HEK293 (cell line): ENCODE data around the gene STARD9.
A peak's percentile ranks its signal among the peaks of the same experiment; 100 is the strongest.

Experiments used
- CTCF ChIA-PET: fragments of 350-600 bp; formaldehyde crosslinking; extraction: SDS; loops from one replicate; lab custom pipeline; 2021; ENCODE audit warnings: antibody characterized with exemption; lab: Yijun Ruan, JAX
- POLR2A ChIA-PET: fragments of 300-600 bp; formaldehyde crosslinking; extraction: SDS; loops from one replicate; lab custom pipeline; 2020; ENCODE audit warnings: antibody characterized with exemption, inconsistent platforms; lab: Yijun Ruan, JAX
- H3K27ac ChIP-seq: fragments of 200-500 bp; sonication (Bioruptor generic); 2 replicates; pipeline ENCODE4 v1.5.1; 2014; ENCODE audit warnings: low read depth, low read length, control low read depth, inconsistent platforms; ENCODE audit errors: extremely low read depth
- H3K36me3 ChIP-seq, 2 experiments: fragments of 200-500 bp in 1 of 2; sonication (Bioruptor generic) in 1 of 2; 1 replicate in 1 of 2; 2 replicates in 1 of 2; pipeline ENCODE4 v1.5.1; 2014 to 2017; ENCODE audit warnings: inconsistent platforms in 2 of 2, low read length in 2 of 2; ENCODE audit not compliant: control insufficient read depth in 2 of 2, insufficient read depth in 1 of 2
- H3K4me1 ChIP-seq: fragments of 200-500 bp; sonication (Bioruptor generic); 2 replicates; pipeline ENCODE4 v1.5.1; 2014; ENCODE audit warnings: mild to moderate bottlenecking, low read length, inconsistent platforms; ENCODE audit not compliant: control insufficient read depth, insufficient read depth
- H3K4me3 ChIP-seq: 2 replicates; pipeline ENCODE4 v1.5.1; 2011; ENCODE audit warnings: low read depth, mild to moderate bottlenecking, control low read depth, low read length, moderate library complexity
- H3K9me3 ChIP-seq: fragments of 200-500 bp; sonication (Bioruptor generic); 2 replicates; pipeline ENCODE4 v1.5.1; 2014; ENCODE audit warnings: low read depth, low read length, inconsistent platforms; ENCODE audit not compliant: control insufficient read depth, insufficient read depth
- BCL11A ChIP-seq: fragments of 450-650 bp; formaldehyde crosslinking; IDR thresholded peaks from 2 replicates; pipeline ENCODE4 v1.5.1; 2016; ENCODE audit warnings: low read depth, missing biosample characterization, missing genetic modification characterization
- EGR2 ChIP-seq: fragments of 450-650 bp; formaldehyde crosslinking; IDR thresholded peaks from 2 replicates; pipeline ENCODE4 v1.5.1; 2016; ENCODE audit warnings: low read depth, missing biosample characterization, missing genetic modification characterization
- HOXA7 ChIP-seq: sonication (generic); formaldehyde crosslinking; IDR thresholded peaks from 2 replicates; pipeline ENCODE4 v1.8.1; 2022; ENCODE audit warnings: missing genetic modification reagents, borderline replicate concordance
- HOXC10 ChIP-seq: sonication (generic); formaldehyde crosslinking; IDR thresholded peaks from 2 replicates; pipeline ENCODE4 v1.8.1; 2023; ENCODE audit warnings: mild to moderate bottlenecking, missing genetic modification reagents
- OSR2 ChIP-seq: fragments of 450-650 bp; formaldehyde crosslinking; IDR thresholded peaks from 2 replicates; pipeline ENCODE4 v1.5.1; 2016; ENCODE audit warnings: missing biosample characterization, missing genetic modification characterization
- SCRT1 ChIP-seq: fragments of 450-650 bp; formaldehyde crosslinking; IDR thresholded peaks from 2 replicates; pipeline ENCODE4 v1.5.1; 2016; ENCODE audit warnings: missing biosample characterization, missing genetic modification characterization, borderline replicate concordance
- ZFP3 ChIP-seq: fragments of 450-650 bp; formaldehyde crosslinking; IDR thresholded peaks from 2 replicates; pipeline ENCODE4 v1.5.1; 2016; ENCODE audit warnings: low read depth, missing biosample characterization, missing genetic modification characterization
- ZFP37 ChIP-seq: fragments of 450-650 bp; formaldehyde crosslinking; IDR thresholded peaks from 2 replicates; pipeline ENCODE4 v1.5.1; 2016; ENCODE audit warnings: missing biosample characterization, missing genetic modification characterization
- ZNF10 ChIP-seq: fragments of 450-650 bp; formaldehyde crosslinking; IDR thresholded peaks from 2 replicates; pipeline ENCODE4 v1.5.1; 2017; ENCODE audit warnings: missing biosample characterization, missing genetic modification characterization
- ZNF121 ChIP-seq: fragments of 450-650 bp; formaldehyde crosslinking; IDR thresholded peaks from 2 replicates; pipeline ENCODE4 v1.5.1; 2016; ENCODE audit warnings: missing biosample characterization, missing genetic modification characterization
- ZNF19 ChIP-seq: fragments of 450-650 bp; formaldehyde crosslinking; IDR thresholded peaks from 2 replicates; pipeline ENCODE4; 2016; ENCODE audit warnings: missing biosample characterization, missing genetic modification characterization, low read depth
- ZNF23 ChIP-seq: fragments of 450-650 bp; formaldehyde crosslinking; IDR thresholded peaks from 2 replicates; pipeline ENCODE4 v1.5.1; 2016; ENCODE audit warnings: missing biosample characterization, missing genetic modification characterization, borderline replicate concordance
- ZNF24 ChIP-seq: fragments of 450-650 bp; formaldehyde crosslinking; IDR thresholded peaks from 2 replicates; pipeline ENCODE4 v1.5.1; 2016; ENCODE audit warnings: missing biosample characterization, missing genetic modification characterization
- ZNF354C ChIP-seq: fragments of 450-650 bp; formaldehyde crosslinking; IDR thresholded peaks from 2 replicates; pipeline ENCODE4 v1.5.1; 2016; ENCODE audit warnings: missing biosample characterization, missing genetic modification characterization, low read depth, borderline replicate concordance
- ZNF423 ChIP-seq: fragments of 450-650 bp; formaldehyde crosslinking; IDR thresholded peaks from 2 replicates; pipeline ENCODE4 v1.5.1; 2016; ENCODE audit warnings: missing biosample characterization, missing genetic modification characterization
- ZNF514 ChIP-seq: fragments of 450-650 bp; formaldehyde crosslinking; IDR thresholded peaks from 2 replicates; pipeline ENCODE4 v1.5.1; 2016; ENCODE audit warnings: missing biosample characterization, missing genetic modification characterization
- ZNF707 ChIP-seq: fragments of 450-650 bp; formaldehyde crosslinking; IDR thresholded peaks from 2 replicates; pipeline ENCODE4 v1.5.1; 2016; ENCODE audit warnings: missing biosample characterization, missing genetic modification characterization
- ZNF76 ChIP-seq: fragments of 450-650 bp; formaldehyde crosslinking; IDR thresholded peaks from 2 replicates; pipeline ENCODE4; 2016; ENCODE audit warnings: low read depth, missing biosample characterization, missing genetic modification characterization, borderline replicate concordance
- ZNF837 ChIP-seq: fragments of 450-650 bp; formaldehyde crosslinking; IDR thresholded peaks from 2 replicates; pipeline ENCODE4 v1.5.1; 2016; ENCODE audit warnings: missing biosample characterization, missing genetic modification characterization
- ZXDB ChIP-seq: fragments of 450-650 bp; formaldehyde crosslinking; IDR thresholded peaks from 2 replicates; pipeline ENCODE4 v1.5.1; 2016; ENCODE audit warnings: missing biosample characterization, missing genetic modification characterization
- TF ChIP-seq, protein P1 (sequence below): fragments of 450-650 bp; formaldehyde crosslinking; conservative IDR thresholded peaks from 2 replicates; pipeline ENCODE4 v1.5.1; 2016; ENCODE audit warnings: low read depth, missing biosample characterization, missing genetic modification characterization
- TF ChIP-seq, protein P2 (sequence below): fragments of 450-650 bp; formaldehyde crosslinking; IDR thresholded peaks from 2 replicates; pipeline ENCODE4 v1.5.1; 2016; ENCODE audit warnings: missing biosample characterization, missing genetic modification characterization
- TF ChIP-seq, protein P3 (sequence below): fragments of 450-650 bp; formaldehyde crosslinking; IDR thresholded peaks from 2 replicates; pipeline ENCODE4 v1.5.1; 2016; ENCODE audit warnings: missing biosample characterization, missing genetic modification characterization

STARD9 gene

DNA sequence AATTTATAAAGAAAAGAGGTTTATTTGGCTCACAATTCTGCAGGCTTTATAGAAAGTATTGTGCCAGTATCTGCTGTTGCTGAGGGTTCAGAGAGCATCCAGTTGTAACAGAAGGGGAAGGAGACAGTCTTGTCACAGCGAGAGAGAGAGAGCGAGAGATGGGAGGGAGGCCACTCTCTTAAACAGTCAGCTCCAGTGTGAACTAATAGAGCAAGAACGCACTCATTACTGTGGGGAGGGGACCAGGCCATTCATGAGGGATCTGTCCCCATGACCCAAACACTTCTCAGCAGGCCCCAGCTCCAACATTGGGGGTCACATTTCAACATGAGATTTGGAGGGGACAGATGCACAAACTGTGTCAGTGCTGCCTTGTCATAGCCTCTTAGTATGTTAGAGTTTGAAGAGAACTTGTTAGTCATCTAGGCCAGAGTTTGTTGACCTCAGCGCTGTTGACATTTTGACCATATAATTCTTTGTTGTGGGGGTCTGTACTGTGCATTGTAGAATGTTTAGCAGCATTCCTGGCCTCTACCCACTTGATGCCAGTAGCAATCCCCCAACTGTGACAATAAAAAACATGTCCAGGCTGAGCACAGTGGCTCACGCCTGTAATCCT, 15.3 kb downstream of the STARD9 start (continued):
- no peak for TF ChIP-seq ZNF423 (tag by site-specific recombination)
- TF ChIP-seq ZNF19 (tag by site-specific recombination) = no peak
- TF ChIP-seq ZFP3 = no peak
- TF ChIP-seq ZXDB (tag by site-specific recombination) = no peak
- TF ChIP-seq SCRT1 (tag by site-specific recombination) = no peak
- no peak for TF ChIP-seq ZNF354C
- TF ChIP-seq ZNF24 (tag by site-specific recombination) = no peak
- TF ChIP-seq, protein P1, sequence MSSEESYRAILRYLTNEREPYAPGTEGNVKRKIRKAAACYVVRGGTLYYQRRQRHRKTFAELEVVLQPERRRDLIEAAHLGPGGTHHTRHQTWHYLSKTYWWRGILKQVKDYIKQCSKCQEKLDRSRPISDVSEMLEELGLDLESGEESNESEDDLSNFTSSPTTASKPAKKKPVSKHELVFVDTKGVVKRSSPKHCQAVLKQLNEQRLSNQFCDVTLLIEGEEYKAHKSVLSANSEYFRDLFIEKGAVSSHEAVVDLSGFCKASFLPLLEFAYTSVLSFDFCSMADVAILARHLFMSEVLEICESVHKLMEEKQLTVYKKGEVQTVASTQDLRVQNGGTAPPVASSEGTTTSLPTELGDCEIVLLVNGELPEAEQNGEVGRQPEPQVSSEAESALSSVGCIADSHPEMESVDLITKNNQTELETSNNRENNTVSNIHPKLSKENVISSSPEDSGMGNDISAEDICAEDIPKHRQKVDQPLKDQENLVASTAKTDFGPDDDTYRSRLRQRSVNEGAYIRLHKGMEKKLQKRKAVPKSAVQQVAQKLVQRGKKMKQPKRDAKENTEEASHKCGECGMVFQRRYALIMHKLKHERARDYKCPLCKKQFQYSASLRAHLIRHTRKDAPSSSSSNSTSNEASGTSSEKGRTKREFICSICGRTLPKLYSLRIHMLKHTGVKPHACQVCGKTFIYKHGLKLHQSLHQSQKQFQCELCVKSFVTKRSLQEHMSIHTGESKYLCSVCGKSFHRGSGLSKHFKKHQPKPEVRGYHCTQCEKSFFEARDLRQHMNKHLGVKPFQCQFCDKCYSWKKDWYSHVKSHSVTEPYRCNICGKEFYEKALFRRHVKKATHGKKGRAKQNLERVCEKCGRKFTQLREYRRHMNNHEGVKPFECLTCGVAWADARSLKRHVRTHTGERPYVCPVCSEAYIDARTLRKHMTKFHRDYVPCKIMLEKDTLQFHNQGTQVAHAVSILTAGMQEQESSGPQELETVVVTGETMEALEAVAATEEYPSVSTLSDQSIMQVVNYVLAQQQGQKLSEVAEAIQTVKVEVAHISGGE (tag by site-specific recombination) = no peak

DNA sequence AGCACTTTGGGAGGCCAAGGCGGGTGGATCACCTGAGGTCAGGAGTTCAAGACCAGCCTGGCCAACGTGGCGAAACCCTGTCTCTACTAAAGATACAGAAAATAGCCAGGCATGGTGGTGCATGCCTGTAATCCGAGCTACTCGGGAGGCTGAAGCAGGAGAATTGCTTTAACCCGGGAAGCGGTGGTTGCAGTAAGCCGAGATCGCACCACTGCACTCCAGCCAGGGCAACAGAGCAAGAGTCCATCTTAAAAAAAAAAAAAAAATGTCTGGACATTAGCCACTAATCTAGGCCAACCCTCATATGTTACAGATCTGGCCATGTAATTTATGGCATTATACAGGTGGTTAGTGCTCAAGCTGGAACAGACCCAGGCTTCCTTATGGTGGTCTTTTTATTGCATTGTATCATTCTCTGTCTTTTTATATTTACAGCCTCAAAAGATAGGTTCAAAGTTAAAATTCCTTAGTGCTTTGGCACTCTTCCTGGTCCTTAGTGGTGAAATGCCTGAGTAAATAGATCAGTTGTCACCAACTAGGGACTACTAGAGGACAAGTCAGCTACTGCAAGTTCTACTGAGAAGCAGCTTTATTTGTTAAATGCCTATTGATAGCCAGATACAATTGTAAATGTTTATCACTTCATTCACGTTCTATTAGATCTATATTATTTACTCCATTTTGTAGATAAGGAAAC, 16.0 kb downstream of the STARD9 start:
- Histone ChIP-seq H3K27ac (no peak overlapping the region), H3K4me1 (no peaks in the 10 kb centered on the region), H3K9me3 (no peaks in the 10 kb centered on the region), H3K4me3 (no peak overlapping the region), H3K36me3 (no peaks in the 10 kb centered on the region)
- POLR2A ChIA-PET = no interaction called here
- CTCF ChIA-PET = interaction anchor here (0.6 to 2.2 kb wide), 6 partner anchors 8 to 122 kb away, joined by 3 to 9 read pairs (median 4); no protein-coding TSS in a partner anchor
- 0 out of 2 replicates have a peak, but pooled peaks have one; percentile 16 for TF ChIP-seq OSR2 (tag by site-specific recombination)
- no peak for TF ChIP-seq ZNF514 (tag by site-specific recombination)

DNA sequence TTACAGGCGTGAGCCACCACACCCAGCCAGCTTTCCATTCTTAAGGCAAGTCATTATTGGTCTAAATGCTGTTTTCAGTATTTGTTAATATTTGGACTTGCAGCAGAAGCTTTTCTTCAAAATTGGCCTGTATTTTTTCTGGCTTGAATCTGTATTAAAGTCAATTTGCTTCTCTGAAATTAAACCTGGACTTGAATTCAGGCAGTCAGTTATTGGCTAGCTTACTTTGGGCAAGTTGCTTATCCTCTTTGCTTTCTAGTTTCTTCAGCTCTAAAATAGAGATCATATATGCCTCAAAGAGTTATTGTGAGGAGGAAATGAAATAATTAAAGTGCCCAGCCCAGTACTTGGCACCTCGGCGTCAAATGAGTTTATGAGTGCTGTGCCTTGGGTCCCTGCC, 17.3 kb downstream of the STARD9 start:
- Histone ChIP-seq H3K4me1 (no peaks in the 10 kb centered on the region), H3K27ac (no peak overlapping the region), H3K4me3 (no peak overlapping the region), H3K9me3 (no peaks in the 10 kb centered on the region), H3K36me3 (no peaks in the 10 kb centered on the region)
- ChIA-PET POLR2A (no interaction called here), CTCF (interaction anchor here (2.2 kb wide), 1 partner anchor 10 kb away, joined by 9 read pairs; no protein-coding TSS in a partner anchor)
- TF ChIP-seq, protein P2, sequence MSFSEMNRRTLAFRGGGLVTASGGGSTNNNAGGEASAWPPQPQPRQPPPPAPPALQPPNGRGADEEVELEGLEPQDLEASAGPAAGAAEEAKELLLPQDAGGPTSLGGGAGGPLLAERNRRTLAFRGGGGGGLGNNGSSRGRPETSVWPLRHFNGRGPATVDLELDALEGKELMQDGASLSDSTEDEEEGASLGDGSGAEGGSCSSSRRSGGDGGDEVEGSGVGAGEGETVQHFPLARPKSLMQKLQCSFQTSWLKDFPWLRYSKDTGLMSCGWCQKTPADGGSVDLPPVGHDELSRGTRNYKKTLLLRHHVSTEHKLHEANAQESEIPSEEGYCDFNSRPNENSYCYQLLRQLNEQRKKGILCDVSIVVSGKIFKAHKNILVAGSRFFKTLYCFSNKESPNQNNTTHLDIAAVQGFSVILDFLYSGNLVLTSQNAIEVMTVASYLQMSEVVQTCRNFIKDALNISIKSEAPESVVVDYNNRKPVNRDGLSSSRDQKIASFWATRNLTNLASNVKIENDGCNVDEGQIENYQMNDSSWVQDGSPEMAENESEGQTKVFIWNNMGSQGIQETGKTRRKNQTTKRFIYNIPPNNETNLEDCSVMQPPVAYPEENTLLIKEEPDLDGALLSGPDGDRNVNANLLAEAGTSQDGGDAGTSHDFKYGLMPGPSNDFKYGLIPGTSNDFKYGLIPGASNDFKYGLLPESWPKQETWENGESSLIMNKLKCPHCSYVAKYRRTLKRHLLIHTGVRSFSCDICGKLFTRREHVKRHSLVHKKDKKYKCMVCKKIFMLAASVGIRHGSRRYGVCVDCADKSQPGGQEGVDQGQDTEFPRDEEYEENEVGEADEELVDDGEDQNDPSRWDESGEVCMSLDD (tag by site-specific recombination) = no peak

DNA sequence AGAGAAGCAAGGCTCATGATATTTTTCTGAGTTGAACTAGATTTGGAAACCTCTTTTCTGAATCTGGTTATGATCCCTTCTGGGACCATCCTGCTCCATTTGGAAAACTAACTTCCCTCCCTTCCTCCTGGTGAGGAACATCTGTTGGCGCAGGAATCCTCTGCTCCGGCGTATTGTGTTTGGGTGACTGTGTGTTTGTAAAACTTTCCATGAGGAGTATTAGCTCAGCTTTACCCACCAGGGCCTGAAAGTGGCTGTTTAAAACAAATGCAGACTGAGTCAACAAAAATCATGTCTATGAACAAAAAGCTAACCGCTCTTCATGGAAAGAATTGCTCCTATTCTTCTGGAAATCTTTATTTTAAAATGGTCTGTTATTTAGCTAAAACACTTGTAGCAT, 17.7 kb downstream of the STARD9 start:
- POLR2A ChIA-PET = no interaction called here
- no peak for TF ChIP-seq ZNF10 (tag by site-specific recombination)
- no peak for TF ChIP-seq ZNF707 (tag by site-specific recombination)
- TF ChIP-seq HOXA7 = no peak
- no peak for TF ChIP-seq ZNF837 (tag by site-specific recombination)
- TF ChIP-seq, protein P3, sequence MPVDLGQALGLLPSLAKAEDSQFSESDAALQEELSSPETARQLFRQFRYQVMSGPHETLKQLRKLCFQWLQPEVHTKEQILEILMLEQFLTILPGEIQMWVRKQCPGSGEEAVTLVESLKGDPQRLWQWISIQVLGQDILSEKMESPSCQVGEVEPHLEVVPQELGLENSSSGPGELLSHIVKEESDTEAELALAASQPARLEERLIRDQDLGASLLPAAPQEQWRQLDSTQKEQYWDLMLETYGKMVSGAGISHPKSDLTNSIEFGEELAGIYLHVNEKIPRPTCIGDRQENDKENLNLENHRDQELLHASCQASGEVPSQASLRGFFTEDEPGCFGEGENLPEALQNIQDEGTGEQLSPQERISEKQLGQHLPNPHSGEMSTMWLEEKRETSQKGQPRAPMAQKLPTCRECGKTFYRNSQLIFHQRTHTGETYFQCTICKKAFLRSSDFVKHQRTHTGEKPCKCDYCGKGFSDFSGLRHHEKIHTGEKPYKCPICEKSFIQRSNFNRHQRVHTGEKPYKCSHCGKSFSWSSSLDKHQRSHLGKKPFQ (tag by site-specific recombination) = no peak
- TF ChIP-seq EGR2 (tag by site-specific recombination) = no peak
- no peak for TF ChIP-seq HOXC10
- TF ChIP-seq ZFP37 (tag by site-specific recombination) = no peak
- TF ChIP-seq ZNF121 (tag by site-specific recombination) = no peak
- TF ChIP-seq ZNF76 (tag by site-specific recombination) = no peak
- TF ChIP-seq ZNF23 = no peak
- no peak for TF ChIP-seq BCL11A (tag by site-specific recombination)

More for the DNA sequence above, 17.7 kb downstream of the STARD9 start:
- H3K36me3 ChIP-seq = no peaks in the 10 kb centered on the region
- no peak overlapping the region for H3K4me3 ChIP-seq
- CTCF ChIA-PET = interaction anchor here (2.2 kb wide), 1 partner anchor 10 kb away, joined by 9 read pairs; no protein-coding TSS in a partner anchor
- H3K4me1 ChIP-seq = no peaks in the 10 kb centered on the region
- no peak overlapping the region for H3K27ac ChIP-seq
- H3K9me3 ChIP-seq = no peaks in the 10 kb centered on the region
